Lung microvascular endothelial cell (primary cell): ENCODE data around the gene LRP1B. TPM values are rescaled to one million over a fixed set of nuclear protein-coding genes. Genes with fewer than 3 reads are reported as not detected.
A peak's percentile ranks its signal among the peaks of the same experiment; 100 is the strongest.
"Not testable (repeated sequence)": the region's sequence is repeated elsewhere in the genome, so short reads cannot be mapped to it uniquely, and the experiment has no call there.

Experiments used
- DNase-seq, 2 donors: peaks; one replicate each; pipeline versions ENCODE4 v3.0.0 to v3.0.0-alpha.2; 2010; ENCODE audit warnings: low read depth in 2 of 2
- total RNA-seq: library from RNA; depleted of rRNA; stranded (reverse); fragments of >200 nt; gene quantifications from 2 replicates; pipeline ENCODE4 v1.2.1, GENCODE V29; 2014

LRP1B gene
- total RNA-seq, 1 donor from 2014 or later, result not detected

DNA sequence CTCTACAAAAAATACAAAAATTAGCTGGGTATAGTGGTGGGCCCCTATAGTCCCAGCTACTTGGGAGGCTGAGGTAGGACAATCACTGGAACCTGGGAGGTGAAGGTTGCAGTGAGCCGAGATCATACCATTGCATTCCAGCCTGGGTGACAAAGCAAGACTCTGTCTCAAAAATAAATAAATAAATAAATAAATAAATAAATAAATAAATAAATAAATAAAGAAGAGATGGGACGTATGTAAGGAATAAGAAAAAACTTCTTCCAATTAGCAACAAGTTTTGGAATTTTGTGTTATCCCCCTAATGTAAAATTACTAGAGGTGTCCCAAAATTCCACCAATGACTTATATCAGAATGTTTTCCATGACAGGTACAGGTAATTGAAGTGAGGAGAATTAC is 961.7 kb downstream of the LRP1B start:
- DNase-seq, result not testable (repeated sequence)

- DNase-seq, result no peak
Measured at GRCh38 chr2:141162314-141162713, 968.5 kb downstream of the LRP1B start.

- no peak for DNase-seq
Measured at GRCh38 chr2:141151611-141152286, 979.1 kb downstream of the LRP1B start.

- no peak for DNase-seq
Measured at GRCh38 chr2:141142025-141142424, 988.8 kb downstream of the LRP1B start.

DNA sequence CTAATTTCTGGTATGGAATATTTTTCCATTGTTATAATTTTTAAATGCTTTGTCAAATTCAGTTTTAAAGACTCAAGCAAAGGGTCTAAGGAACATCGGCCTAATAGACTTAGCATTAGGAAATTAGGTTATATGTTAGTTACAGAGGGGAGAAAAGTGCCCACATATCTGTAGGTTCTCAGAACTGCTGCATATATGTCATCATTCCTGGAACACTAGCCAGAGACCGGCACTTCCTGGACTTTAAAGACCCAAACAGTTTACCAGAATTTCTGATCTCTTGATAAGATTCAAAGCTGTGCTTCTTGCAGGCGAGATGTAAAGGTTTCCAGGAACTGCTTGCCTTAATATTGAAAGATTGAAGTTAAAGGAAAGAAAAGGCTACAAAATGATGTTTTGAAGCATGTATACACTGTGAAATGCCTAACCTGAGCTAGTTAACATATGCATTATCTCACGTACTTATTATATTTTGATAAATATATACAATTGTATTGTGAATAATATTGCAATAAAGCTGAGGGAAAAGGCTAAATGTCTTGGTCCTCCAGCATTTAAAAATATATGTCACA is 993.6 kb downstream of the LRP1B start:
- no peak for DNase-seq

DNA sequence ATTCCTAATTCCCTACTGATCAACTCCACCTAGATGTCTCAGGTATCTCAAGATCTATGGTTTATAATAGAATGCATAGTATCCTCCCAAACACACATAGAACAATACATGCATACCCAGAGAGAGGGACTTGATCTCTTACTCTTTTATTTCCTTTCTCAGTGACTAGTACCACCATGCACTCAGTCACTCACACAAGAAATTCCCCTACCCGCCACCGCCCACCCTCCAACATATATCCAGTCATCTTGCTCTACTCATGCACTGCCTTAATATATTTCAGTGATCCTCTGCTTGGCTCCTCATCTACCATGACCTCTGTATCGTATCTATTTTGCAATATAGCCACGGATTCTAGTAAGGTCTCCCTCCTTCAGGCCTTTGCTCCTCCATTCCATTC is 996.9 kb downstream of the LRP1B start:
- DNase-seq, result no peak

- no peak for DNase-seq
Measured at GRCh38 chr2:141125432-141125831, 1005.4 kb downstream of the LRP1B start.

DNA sequence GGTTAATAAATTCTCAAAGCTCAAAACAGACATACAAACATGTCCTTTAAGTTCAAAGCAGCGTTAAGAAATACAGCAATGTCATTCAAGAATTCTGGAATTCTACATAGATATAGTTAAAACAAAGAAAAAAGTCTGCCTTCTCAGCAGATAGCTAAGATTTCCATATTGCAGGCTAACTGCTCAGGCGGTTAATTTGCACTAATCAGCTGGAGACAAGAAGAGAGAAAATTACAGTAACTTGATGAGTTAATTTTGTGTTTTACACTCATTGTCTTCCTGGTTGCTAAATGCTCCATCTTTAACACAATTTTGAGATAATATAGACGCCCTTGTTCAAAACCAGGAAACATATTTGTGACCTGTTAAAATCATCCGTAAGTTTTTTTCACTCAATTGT is 1012.0 kb downstream of the LRP1B start:
- DNase-seq, result no peak

DNA sequence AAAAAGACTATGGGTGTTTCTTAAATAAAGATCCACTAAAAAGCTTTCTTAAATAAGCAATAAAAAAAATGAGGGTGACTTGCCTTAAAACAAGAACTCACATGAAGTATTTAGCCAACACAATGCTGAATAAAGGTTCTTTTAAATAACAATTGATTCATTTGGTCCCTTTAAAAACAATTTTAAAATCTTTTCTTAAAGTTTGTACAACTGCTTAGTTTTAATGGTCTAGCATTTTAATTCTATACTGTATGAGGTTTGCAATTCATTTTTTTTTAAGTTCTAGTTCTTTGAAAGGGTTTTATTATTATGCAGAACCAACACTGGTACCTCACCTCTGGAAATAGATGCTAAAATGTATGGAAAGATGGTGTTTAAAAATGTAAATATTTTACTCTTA is 1017.5 kb downstream of the LRP1B start:
- no peak for DNase-seq

- DNase-seq, result no peak
Measured at GRCh38 chr2:141109633-141110032, 1021.2 kb downstream of the LRP1B start.

DNA sequence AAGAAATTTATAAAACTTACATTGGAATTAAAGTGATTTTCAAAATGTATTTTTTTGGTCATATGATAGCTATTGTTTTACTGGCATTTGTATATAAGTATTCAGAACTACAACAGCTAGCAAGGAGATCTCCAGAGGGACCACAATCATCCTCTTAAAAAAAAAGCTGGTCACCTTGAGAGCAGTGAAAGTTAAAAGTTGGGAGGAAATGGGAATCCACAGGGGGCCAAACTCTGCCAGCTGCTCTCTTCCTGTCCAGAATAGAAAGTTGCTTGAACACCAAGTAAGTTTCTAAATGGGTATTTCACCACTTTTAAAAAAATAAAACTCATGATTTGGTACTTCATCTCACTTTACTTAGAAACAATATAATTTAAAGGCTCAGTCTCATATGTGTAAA is 1025.1 kb downstream of the LRP1B start:
- DNase-seq, result no peak

GRCh38 chr2:141103216-141103615 is 1027.6 kb downstream of the LRP1B start:
- no peak for DNase-seq

- no peak for DNase-seq
Measured at GRCh38 chr2:141079231-141079630, 1051.6 kb downstream of the LRP1B start.

- no peak for DNase-seq
Measured at GRCh38 chr2:141075753-141076152, 1055.1 kb downstream of the LRP1B start.

DNA sequence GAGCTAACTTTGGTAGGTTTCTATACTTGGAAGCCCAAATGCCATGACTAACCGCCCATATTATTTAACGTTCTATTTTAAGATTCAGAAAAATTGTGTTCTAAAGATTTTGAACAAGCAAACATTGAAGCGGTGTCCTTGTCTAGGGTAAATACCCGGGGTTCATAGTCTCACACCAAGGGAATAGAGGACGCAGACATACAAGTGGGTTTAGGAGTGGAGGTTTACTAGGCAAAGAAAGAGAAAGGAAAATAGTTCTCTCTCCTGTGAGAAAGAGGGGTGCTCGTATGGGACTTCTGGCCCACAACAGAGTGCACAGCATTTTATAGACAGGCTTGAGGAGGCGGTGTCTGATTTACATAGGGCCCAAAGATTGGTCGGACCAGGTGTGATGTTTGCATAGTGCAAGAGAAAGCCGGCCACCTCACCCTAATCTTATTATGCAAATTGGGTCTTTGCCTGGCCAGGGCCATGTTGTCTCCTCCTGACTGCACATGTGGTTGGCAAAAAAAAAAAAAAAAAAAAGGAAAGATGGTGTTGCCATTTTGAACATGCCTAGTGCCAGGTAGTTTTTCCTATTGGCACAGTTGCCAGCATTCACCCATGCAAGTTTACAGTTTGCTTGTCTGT is 1062.6 kb downstream of the LRP1B start:
- DNase-seq, result no peak

DNA sequence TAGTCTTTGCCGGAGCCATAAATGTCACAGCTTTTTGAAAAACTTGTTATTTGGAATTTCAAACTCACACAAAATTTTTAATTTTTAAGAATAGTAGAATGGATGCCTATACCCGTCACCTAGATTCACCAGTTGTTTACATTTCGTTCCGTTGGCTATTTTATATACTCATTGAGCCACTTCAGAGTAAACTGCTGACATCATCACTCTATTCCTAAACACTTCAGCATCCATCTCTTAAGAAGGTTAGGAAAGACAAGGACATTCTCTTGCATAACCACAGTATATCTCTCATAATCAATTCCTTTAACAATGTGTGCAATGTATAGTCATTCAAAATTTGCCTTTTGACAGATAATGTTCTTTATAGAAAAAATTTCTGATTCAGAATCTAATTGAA is 1065.8 kb downstream of the LRP1B start:
- no peak for DNase-seq

GRCh38 chr2:141063406-141063805 is 1067.4 kb downstream of the LRP1B start:
- no peak for DNase-seq

DNA sequence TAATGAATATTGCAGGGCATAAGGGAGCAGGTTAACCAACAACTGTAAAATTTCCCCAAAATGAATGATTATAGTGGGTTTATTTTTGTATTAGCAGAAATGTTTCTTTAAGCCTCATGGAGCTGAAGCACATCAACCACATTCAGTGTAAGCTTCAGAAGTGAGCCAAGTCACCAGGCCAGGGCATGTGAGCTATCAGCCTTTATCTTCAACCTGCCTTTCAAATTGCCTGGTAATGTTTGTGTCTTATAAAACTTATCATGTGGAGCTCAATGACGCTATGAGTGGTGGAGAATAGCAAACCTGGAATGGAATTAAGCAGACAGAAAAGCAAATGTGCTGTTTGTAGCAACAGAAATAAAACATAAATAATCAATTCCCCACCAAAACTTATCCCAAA is 1068.4 kb downstream of the LRP1B start:
- no peak for DNase-seq

- DNase-seq, result no peak
Measured at GRCh38 chr2:141062031-141062430, 1068.8 kb downstream of the LRP1B start.

- DNase-seq, result peak; percentile 36 to 79
Measured at GRCh38 chr2:141058556-141058955, 1072.3 kb downstream of the LRP1B start.

DNA sequence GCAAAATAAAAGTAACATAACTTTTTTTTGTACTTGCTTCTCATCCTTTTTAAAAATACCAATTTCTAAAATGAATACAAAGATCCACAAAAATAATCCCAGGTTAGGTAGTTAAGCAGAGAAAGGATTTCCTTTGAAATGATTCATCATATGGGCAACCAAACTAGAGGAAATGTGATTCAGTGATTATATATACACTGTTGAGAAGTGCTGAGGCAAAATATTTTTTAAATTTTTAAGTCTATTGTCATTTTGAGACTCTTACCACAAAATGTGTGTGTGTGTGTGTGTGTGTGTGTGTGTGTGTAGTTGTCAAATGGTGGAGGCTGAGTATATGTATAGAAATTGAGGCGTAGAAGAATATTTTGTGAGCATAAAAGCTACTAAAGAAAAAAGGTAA is 1075.3 kb downstream of the LRP1B start:
- DNase-seq, result peak; percentile 68 to 88

GRCh38 chr2:141048951-141049350 is 1081.9 kb downstream of the LRP1B start:
- DNase-seq, result no peak

GRCh38 chr2:141041281-141041680 is 1089.5 kb downstream of the LRP1B start:
- peak in 1 of 2 donors; percentile 73 for DNase-seq
